Spleen (tissue), 11 donors: ENCODE results near the gene PDAP1. TPM values are rescaled to one million over a fixed set of nuclear protein-coding genes. Genes with fewer than 3 reads are reported as not detected.

Experiments
- DNase-seq: peaks from one replicate; pipeline ENCODE4 v3.0.0-alpha.2; 2020
- H3K27ac ChIP-seq, 8 donors: fragments of 200-600 bp; sonication (generic) in 7 of 8; 1 replicate in 4 of 8; 2 replicates in 4 of 8; pipeline versions ENCODE4 v1.5.0 to v1.8.0; 2016 to 2021; ENCODE audit warnings: inconsistent platforms in 4 of 8, mild to moderate bottlenecking in 4 of 8, moderate library complexity in 1 of 8
- H3K27me3 ChIP-seq, 7 donors: fragments of 200-600 bp; sonication (generic) in 6 of 7; replicated peaks in 1 of 7; 1 replicate in 4 of 7; 2 replicates in 3 of 7; pipeline versions ENCODE4 v1.5.0 to v1.8.0; 2016 to 2021; ENCODE audit warnings: inconsistent platforms in 3 of 7, mild to moderate bottlenecking in 1 of 7
- H3K36me3 ChIP-seq, 6 donors: fragments of 200-600 bp; sonication (generic) in 5 of 6; 1 replicate in 4 of 6; 2 replicates in 2 of 6; pipeline versions ENCODE4 v1.5.0 to v1.8.0; 2016 to 2021; ENCODE audit warnings: inconsistent platforms in 2 of 6
- H3K4me1 ChIP-seq, 6 donors: fragments of 200-600 bp; sonication (generic) in 5 of 6; 1 replicate in 3 of 6; 2 replicates in 3 of 6; pipeline versions ENCODE4 v1.5.0 to v1.8.0; 2016 to 2021; ENCODE audit warnings: inconsistent platforms in 3 of 6
- H3K4me3 ChIP-seq, 8 donors: fragments of 200-600 bp; sonication (generic) in 7 of 8; 1 replicate in 4 of 8; 2 replicates in 4 of 8; pipeline versions ENCODE4 v1.5.0 to v1.8.0; 2016 to 2021; ENCODE audit warnings: inconsistent platforms in 4 of 8, mild to moderate bottlenecking in 4 of 8, moderate library complexity in 2 of 8
- H3K9me3 ChIP-seq, 8 donors: fragments of 200-600 bp; sonication (generic) in 7 of 8; 1 replicate in 4 of 8; 2 replicates in 4 of 8; pipeline versions ENCODE4 v1.5.0 to v1.8.0; 2016 to 2021; ENCODE audit warnings: inconsistent platforms in 4 of 8
- POLR2A ChIP-seq, 3 donors: fragments of 450-650 bp; IDR thresholded peaks; one replicate each; pipeline ENCODE4 v1.5.1; 2017; ENCODE audit warnings: antibody characterized with exemption in 3 of 3, mild to moderate bottlenecking in 1 of 3
- POLR2AphosphoS5 ChIP-seq, 3 donors: sonication (generic); formaldehyde crosslinking; IDR thresholded peaks; one replicate each; pipeline ENCODE4 v1.5.1; 2017; ENCODE audit warnings: antibody characterized with exemption in 3 of 3
- WGBS, 5 donors: extraction: QIAGEN DNeasy Blood & Tissue Kit in 3 of 5; methylation state at CpG; one replicate each; pipeline versions ENCODE4 v1.1.5 to v1.1.7; 2013 to 2018; 5-methylcytosine and 5-hydroxymethylcytosine counted together
- intact Hi-C: fragments of 100-400 bp; cut with DNase I; formaldehyde crosslinking; loops from one replicate; pipeline ENCODE4 v1.15.0; 2023; ENCODE audit warnings: low total_unique reads
- polyA plus RNA-seq, 3 donors: library from polyadenylated mRNA; stranded (reverse); fragments of 200-250 nt; gene quantifications; one replicate each; pipeline ENCODE4 v1.2.1, GENCODE V29; 2013
- total RNA-seq, 7 donors: library from RNA; depleted of rRNA in 3 of 7; stranded (reverse); fragments of >200 nt in 3 of 7; fragmentation: NEBNext Ultra II Directional in 4 of 7; extraction: Animal tissue kit (Norgen Biotek cat#: 25700) in 4 of 7; gene quantifications; one replicate each; pipeline versions ENCODE4 v1.1.0 to v1.2.1, GENCODE V29; 2016 to 2021
- TF ChIP-seq, protein P1 (sequence below), 11 experiments: fragments of 200-600 bp in 7 of 11; fragments of 450-650 bp in 4 of 11; sonication (generic) in 4 of 11; IDR thresholded peaks in 8 of 11; conservative IDR thresholded peaks in 3 of 11; 1 replicate in 7 of 11; 2 replicates in 4 of 11; pipeline versions ENCODE4 v1.4.0 to v1.8.0; 2016 to 2021; ENCODE audit warnings: antibody characterized with exemption in 11 of 11, inconsistent platforms in 4 of 11, mild to moderate bottlenecking in 1 of 11
- donor health status: healthy with polysubstance abuse.
- donor health status: DM: no; HTN: no; CAD: no; lungs with moderate emphysema.
- donor health status: DM: no; HTN: no; CAD: no.
- donor health status: Bipolar disorder and iron deficiency.
- donor health status: healthy.
- donor health status: DM: no; HTN: no; CAD: no.
- donor health status: DM: yes; HTN: yes; CAD: no.

Gene PDAP1
- total and polyA plus RNA-seq, 10 donors: 28.1 to 117 (median 54.8) TPM

DNA sequence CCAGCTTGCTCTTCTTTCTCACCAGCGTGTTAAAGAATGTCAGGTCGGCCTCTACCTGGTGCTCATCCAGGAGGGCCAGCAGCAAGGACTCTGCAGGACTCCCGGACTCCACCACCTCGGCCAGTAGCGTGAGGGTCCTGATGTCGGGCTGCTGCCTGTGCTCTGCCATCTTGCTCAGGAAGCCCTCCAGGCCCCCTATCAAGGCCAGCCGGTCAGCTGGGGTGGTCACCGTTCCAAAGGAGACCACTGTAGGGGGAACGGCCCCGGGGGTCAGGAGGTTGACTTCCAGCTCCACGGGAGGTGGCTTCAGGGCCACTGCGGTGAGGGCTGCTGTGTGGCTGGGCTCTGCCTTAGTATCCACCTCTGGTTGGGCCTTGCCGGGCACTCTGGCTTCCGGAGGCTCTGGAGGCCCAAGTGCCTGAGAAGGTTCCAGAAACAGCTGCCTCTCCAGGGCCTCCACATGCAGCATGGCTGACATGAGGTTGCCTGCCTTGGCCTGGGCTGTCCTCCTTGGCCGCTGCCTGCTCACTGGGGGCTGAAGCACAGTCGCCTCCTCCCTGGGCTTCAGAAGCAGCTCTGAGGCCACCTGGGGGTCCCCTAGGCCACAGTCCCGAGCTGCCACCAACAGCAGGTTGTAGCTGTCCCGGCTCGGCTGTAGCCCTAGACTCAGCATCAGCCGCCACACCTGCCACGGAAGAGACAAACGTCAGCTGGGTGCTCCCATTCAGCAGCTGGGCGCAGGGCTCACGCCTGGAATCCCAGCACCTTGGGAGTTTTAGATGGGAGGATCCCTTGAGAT, 16.7 kb upstream of the PDAP1 start:
- H3K36me3 ChIP-seq: peaks cover 0 to 94% (median 65%) of the 10 kb centered on the region in 6 donors
- TF ChIP-seq POLR2AphosphoS5 (IDR thresholded peaks at IDR 0.05): peak in 1 of 3 donors; percentile 16
- TF ChIP-seq, protein P1, sequence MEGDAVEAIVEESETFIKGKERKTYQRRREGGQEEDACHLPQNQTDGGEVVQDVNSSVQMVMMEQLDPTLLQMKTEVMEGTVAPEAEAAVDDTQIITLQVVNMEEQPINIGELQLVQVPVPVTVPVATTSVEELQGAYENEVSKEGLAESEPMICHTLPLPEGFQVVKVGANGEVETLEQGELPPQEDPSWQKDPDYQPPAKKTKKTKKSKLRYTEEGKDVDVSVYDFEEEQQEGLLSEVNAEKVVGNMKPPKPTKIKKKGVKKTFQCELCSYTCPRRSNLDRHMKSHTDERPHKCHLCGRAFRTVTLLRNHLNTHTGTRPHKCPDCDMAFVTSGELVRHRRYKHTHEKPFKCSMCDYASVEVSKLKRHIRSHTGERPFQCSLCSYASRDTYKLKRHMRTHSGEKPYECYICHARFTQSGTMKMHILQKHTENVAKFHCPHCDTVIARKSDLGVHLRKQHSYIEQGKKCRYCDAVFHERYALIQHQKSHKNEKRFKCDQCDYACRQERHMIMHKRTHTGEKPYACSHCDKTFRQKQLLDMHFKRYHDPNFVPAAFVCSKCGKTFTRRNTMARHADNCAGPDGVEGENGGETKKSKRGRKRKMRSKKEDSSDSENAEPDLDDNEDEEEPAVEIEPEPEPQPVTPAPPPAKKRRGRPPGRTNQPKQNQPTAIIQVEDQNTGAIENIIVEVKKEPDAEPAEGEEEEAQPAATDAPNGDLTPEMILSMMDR (IDR thresholded peaks at IDR 0.05 in 8 of 11, conservative IDR thresholded peaks at IDR 0.05 in 3 of 11): no peak
- no peak for TF ChIP-seq POLR2A (IDR thresholded peaks at IDR 0.05)
- intact Hi-C loops: no loop called here
- H3K27me3 ChIP-seq: no peaks in the 10 kb centered on the region
- no peaks in the 10 kb centered on the region for H3K9me3 ChIP-seq
- no peak overlapping the region for H3K27ac ChIP-seq
- DNase-seq: no peak
- no peak overlapping the region for H3K4me3 ChIP-seq
- 90 to 98% (median 95%) methylated on average over 13 to 24 of the region's 24 CpGs for WGBS, 5 donors
- H3K4me1 ChIP-seq: no peaks in the 10 kb centered on the region

GRCh38 chr7:99422625-99423024, 14.2 kb upstream of the PDAP1 start:
- Histone ChIP-seq H3K4me1 (no peaks in the 10 kb centered on the region), H3K36me3 (peaks cover 0 to 95% (median 71%) of the 10 kb centered on the region in 6 donors), H3K9me3 (no peaks in the 10 kb centered on the region), H3K27me3 (no peaks in the 10 kb centered on the region), H3K4me3 (no peak overlapping the region), H3K27ac (no peak overlapping the region)
- TF ChIP-seq, protein P1 (IDR thresholded peaks at IDR 0.05 in 8 of 11, conservative IDR thresholded peaks at IDR 0.05 in 3 of 11): no peak
- no peak for TF ChIP-seq POLR2AphosphoS5 (IDR thresholded peaks at IDR 0.05)
- WGBS, 5 donors: 84 to 94% (median 88%) methylated on average over 5 of the region's 5 CpGs
- DNase-seq: no peak
- intact Hi-C loops: no loop called here

GRCh38 chr7:99422186-99422585, 13.8 kb upstream of the PDAP1 start:
- DNase-seq: no peak
- H3K4me1 ChIP-seq: no peaks in the 10 kb centered on the region
- no peaks in the 10 kb centered on the region for H3K9me3 ChIP-seq
- WGBS, 5 donors: 91 to 96% (median 94%) methylated on average over 11 of the region's 11 CpGs
- no peak overlapping the region for H3K27ac ChIP-seq
- TF ChIP-seq POLR2AphosphoS5 (IDR thresholded peaks at IDR 0.05): no peak
- TF ChIP-seq, protein P1 (IDR thresholded peaks at IDR 0.05 in 8 of 11, conservative IDR thresholded peaks at IDR 0.05 in 3 of 11): no peak
- TF ChIP-seq POLR2A (IDR thresholded peaks at IDR 0.05): no peak
- no peaks in the 10 kb centered on the region for H3K27me3 ChIP-seq
- peaks cover 0 to 97% (median 75%) of the 10 kb centered on the region in 6 donors for H3K36me3 ChIP-seq
- H3K4me3 ChIP-seq: no peak overlapping the region
- intact Hi-C loops: no loop called here

- Histone ChIP-seq H3K4me3 (no peak overlapping the region), H3K27me3 (no peaks in the 10 kb centered on the region), H3K27ac (no peak overlapping the region), H3K9me3 (no peaks in the 10 kb centered on the region), H3K36me3 (peaks cover 0 to 100% (median 87%) of the 10 kb centered on the region in 6 donors), H3K4me1 (no peaks in the 10 kb centered on the region)
- intact Hi-C loops: no loop called here
- no peak for DNase-seq
- TF ChIP-seq POLR2AphosphoS5 (IDR thresholded peaks at IDR 0.05): no peak
- TF ChIP-seq, protein P1 (IDR thresholded peaks at IDR 0.05 in 8 of 11, conservative IDR thresholded peaks at IDR 0.05 in 3 of 11): no peak
- no peak for TF ChIP-seq POLR2A (IDR thresholded peaks at IDR 0.05)
- 91 to 94% (median 93%) methylated on average over 7 of the region's 7 CpGs for WGBS, 5 donors
Measured at GRCh38 chr7:99420986-99421385, 12.6 kb upstream of the PDAP1 start.
